ENCODE data around the gene PCMT1. TPM values are rescaled to one million over a fixed set of nuclear protein-coding genes. Genes with fewer than 3 reads are reported as not detected.
A peak's percentile ranks its signal among the peaks of the same experiment; 100 is the strongest.

The PCMT1 gene
- total and polyA plus RNA-seq, 2 of the 13 experiments (the other 11 are each of a cell fraction or from before 2014, with no cell fraction given) = 112 to 169 TPM

DNA sequence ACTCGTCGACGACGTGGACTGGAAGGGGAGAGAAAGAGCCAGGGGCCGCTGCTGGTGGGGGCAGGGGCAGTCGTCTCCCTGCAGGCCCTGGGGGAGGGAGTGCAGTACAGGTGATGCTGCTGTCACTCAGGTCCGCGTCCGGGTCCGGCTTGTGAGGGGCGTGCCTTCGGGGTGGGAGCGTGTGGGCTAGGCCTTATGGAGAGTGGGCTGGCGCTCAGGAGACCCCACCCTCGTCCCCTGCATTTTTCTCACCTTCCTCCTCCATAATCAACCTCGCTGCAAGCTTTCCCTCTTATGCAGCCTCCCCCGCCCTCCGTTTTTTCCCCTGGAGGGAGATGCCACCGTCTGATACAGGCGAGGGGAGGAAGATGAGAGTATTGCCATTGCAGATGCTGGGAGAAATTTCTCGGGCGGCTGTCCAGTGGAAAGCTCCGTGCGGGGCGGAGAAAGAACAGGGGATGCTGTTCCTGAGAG is 632 bp downstream of the PCMT1 start (continued):
- TF ChIP-seq CENPX (CRISPR knock-in tag; IDR thresholded peaks at IDR 0.05) = no peak
- TF ChIP-seq, protein P1, sequence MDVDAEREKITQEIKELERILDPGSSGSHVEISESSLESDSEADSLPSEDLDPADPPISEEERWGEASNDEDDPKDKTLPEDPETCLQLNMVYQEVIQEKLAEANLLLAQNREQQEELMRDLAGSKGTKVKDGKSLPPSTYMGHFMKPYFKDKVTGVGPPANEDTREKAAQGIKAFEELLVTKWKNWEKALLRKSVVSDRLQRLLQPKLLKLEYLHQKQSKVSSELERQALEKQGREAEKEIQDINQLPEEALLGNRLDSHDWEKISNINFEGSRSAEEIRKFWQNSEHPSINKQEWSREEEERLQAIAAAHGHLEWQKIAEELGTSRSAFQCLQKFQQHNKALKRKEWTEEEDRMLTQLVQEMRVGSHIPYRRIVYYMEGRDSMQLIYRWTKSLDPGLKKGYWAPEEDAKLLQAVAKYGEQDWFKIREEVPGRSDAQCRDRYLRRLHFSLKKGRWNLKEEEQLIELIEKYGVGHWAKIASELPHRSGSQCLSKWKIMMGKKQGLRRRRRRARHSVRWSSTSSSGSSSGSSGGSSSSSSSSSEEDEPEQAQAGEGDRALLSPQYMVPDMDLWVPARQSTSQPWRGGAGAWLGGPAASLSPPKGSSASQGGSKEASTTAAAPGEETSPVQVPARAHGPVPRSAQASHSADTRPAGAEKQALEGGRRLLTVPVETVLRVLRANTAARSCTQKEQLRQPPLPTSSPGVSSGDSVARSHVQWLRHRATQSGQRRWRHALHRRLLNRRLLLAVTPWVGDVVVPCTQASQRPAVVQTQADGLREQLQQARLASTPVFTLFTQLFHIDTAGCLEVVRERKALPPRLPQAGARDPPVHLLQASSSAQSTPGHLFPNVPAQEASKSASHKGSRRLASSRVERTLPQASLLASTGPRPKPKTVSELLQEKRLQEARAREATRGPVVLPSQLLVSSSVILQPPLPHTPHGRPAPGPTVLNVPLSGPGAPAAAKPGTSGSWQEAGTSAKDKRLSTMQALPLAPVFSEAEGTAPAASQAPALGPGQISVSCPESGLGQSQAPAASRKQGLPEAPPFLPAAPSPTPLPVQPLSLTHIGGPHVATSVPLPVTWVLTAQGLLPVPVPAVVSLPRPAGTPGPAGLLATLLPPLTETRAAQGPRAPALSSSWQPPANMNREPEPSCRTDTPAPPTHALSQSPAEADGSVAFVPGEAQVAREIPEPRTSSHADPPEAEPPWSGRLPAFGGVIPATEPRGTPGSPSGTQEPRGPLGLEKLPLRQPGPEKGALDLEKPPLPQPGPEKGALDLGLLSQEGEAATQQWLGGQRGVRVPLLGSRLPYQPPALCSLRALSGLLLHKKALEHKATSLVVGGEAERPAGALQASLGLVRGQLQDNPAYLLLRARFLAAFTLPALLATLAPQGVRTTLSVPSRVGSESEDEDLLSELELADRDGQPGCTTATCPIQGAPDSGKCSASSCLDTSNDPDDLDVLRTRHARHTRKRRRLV (CRISPR knock-in tag; IDR thresholded peaks at IDR 0.05) = no peak
- no peak for TF ChIP-seq NCOA1 (CRISPR knock-in tag; IDR thresholded peaks at IDR 0.05)
- no peak for TF ChIP-seq ZZZ3 (CRISPR knock-in tag; IDR thresholded peaks at IDR 0.05; ENCODE audit: borderline replicate concordance)
- no peak for TF ChIP-seq SKI (IDR thresholded peaks at IDR 0.05; ENCODE audit: partially characterized antibody)
- no peak for TF ChIP-seq ZFP82 (CRISPR knock-in tag; IDR thresholded peaks at IDR 0.05; ENCODE audit: borderline replicate concordance)
- TF ChIP-seq EEA1 (CRISPR knock-in tag; IDR thresholded peaks at IDR 0.05; ENCODE audit: borderline replicate concordance) = no peak
- no peak for TF ChIP-seq FOXK1 (CRISPR knock-in tag; IDR thresholded peaks at IDR 0.05; ENCODE audit: borderline replicate concordance, low read depth)
- TF ChIP-seq, protein P2, sequence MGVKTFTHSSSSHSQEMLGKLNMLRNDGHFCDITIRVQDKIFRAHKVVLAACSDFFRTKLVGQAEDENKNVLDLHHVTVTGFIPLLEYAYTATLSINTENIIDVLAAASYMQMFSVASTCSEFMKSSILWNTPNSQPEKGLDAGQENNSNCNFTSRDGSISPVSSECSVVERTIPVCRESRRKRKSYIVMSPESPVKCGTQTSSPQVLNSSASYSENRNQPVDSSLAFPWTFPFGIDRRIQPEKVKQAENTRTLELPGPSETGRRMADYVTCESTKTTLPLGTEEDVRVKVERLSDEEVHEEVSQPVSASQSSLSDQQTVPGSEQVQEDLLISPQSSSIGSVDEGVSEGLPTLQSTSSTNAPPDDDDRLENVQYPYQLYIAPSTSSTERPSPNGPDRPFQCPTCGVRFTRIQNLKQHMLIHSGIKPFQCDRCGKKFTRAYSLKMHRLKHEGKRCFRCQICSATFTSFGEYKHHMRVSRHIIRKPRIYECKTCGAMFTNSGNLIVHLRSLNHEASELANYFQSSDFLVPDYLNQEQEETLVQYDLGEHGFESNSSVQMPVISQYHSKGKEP (CRISPR knock-in tag; IDR thresholded peaks at IDR 0.05) = no peak
- no peak for TF ChIP-seq ZNF747 (CRISPR knock-in tag; IDR thresholded peaks at IDR 0.05; ENCODE audit: borderline replicate concordance)
- TF ChIP-seq, protein P3, sequence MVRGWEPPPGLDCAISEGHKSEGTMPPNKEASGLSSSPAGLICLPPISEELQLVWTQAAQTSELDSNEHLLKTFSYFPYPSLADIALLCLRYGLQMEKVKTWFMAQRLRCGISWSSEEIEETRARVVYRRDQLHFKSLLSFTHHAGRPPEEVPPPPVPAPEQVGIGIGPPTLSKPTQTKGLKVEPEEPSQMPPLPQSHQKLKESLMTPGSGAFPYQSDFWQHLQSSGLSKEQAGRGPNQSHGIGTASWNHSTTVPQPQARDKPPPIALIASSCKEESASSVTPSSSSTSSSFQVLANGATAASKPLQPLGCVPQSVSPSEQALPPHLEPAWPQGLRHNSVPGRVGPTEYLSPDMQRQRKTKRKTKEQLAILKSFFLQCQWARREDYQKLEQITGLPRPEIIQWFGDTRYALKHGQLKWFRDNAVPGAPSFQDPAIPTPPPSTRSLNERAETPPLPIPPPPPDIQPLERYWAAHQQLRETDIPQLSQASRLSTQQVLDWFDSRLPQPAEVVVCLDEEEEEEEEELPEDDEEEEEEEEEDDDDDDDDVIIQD (CRISPR knock-in tag; IDR thresholded peaks at IDR 0.05; ENCODE audit: low read depth) = no peak
- TF ChIP-seq ONECUT2 (CRISPR knock-in tag; IDR thresholded peaks at IDR 0.05) = no peak
- TF ChIP-seq SOX5 (CRISPR knock-in tag; IDR thresholded peaks at IDR 0.05; ENCODE audit: borderline replicate concordance) = no peak
- peak; percentile 20; the same call in 1 of the 2 replicates for TF ChIP-seq ZC3H13 (CRISPR knock-in tag; IDR thresholded peaks at IDR 0.05)
- no peak for TF ChIP-seq RFX1 (IDR thresholded peaks at IDR 0.05)
- no peak for TF ChIP-seq ZSCAN22 (CRISPR knock-in tag; IDR thresholded peaks at IDR 0.05)
- TF ChIP-seq, protein P4, sequence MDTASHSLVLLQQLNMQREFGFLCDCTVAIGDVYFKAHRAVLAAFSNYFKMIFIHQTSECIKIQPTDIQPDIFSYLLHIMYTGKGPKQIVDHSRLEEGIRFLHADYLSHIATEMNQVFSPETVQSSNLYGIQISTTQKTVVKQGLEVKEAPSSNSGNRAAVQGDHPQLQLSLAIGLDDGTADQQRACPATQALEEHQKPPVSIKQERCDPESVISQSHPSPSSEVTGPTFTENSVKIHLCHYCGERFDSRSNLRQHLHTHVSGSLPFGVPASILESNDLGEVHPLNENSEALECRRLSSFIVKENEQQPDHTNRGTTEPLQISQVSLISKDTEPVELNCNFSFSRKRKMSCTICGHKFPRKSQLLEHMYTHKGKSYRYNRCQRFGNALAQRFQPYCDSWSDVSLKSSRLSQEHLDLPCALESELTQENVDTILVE (CRISPR knock-in tag; IDR thresholded peaks at IDR 0.05) = no peak
- TF ChIP-seq AHR (CRISPR knock-in tag; IDR thresholded peaks at IDR 0.05) = no peak
- TF ChIP-seq MIER3 (CRISPR knock-in tag; IDR thresholded peaks at IDR 0.05; ENCODE audit: borderline replicate concordance) = no peak
- TF ChIP-seq, protein P5, sequence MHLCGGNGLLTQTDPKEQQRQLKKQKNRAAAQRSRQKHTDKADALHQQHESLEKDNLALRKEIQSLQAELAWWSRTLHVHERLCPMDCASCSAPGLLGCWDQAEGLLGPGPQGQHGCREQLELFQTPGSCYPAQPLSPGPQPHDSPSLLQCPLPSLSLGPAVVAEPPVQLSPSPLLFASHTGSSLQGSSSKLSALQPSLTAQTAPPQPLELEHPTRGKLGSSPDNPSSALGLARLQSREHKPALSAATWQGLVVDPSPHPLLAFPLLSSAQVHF (CRISPR knock-in tag; IDR thresholded peaks at IDR 0.05) = no peak
- no peak for TF ChIP-seq NR2F2 (IDR thresholded peaks at IDR 0.05; ENCODE audit: borderline replicate concordance, low read depth)
